ENCODE measurements around the gene RNF180. TPM values are rescaled to one million over a fixed set of nuclear protein-coding genes. Genes with fewer than 3 reads are reported as not detected.
A peak's percentile ranks its signal among the peaks of the same experiment; 100 is the strongest.
"Not testable (repeated sequence)": the region's sequence is repeated elsewhere in the genome, so short reads cannot be mapped to it uniquely, and the experiment has no call there.

Gene RNF180
- total RNA-seq, 1 experiment from 2014 or later = 6.3 TPM

- no peak for DNase-seq (ENCODE audit: low spot score)
Observed at GRCh38 chr5:64285188-64286130, 119.8 kb downstream of the RNF180 start.

GRCh38 chr5:64286381-64286780 is 120.7 kb downstream of the RNF180 start:
- DNase-seq (ENCODE audit: low spot score) = no peak

- not testable (repeated sequence) for DNase-seq (ENCODE audit: low spot score)
Observed at GRCh38 chr5:64288496-64288895, 122.9 kb downstream of the RNF180 start.

- DNase-seq (ENCODE audit: low spot score) = peak; percentile 14
Observed at GRCh38 chr5:64292611-64293215, 127.1 kb downstream of the RNF180 start.

- DNase-seq (ENCODE audit: low spot score) = no peak
Observed at GRCh38 chr5:64295101-64295500, 129.5 kb downstream of the RNF180 start.

GRCh38 chr5:64298586-64298985 is 132.9 kb downstream of the RNF180 start:
- no peak for DNase-seq (ENCODE audit: low spot score)

- no peak for DNase-seq (ENCODE audit: low spot score)
Observed at GRCh38 chr5:64299805-64300204, 134.2 kb downstream of the RNF180 start.

GRCh38 chr5:64301566-64301965 is 135.9 kb downstream of the RNF180 start:
- DNase-seq (ENCODE audit: low spot score) = no peak

GRCh38 chr5:64308135-64308534 is 142.5 kb downstream of the RNF180 start:
- no peak for DNase-seq (ENCODE audit: low spot score)

GRCh38 chr5:64312491-64312890 is 146.8 kb downstream of the RNF180 start:
- DNase-seq (ENCODE audit: low spot score) = no peak

- no peak for DNase-seq (ENCODE audit: low spot score)
Observed at GRCh38 chr5:64315778-64316177, 150.1 kb downstream of the RNF180 start.

GRCh38 chr5:64318175-64318574 is 152.5 kb downstream of the RNF180 start:
- no peak for DNase-seq (ENCODE audit: low spot score)

GRCh38 chr5:64323591-64323990 is 157.9 kb downstream of the RNF180 start:
- no peak for DNase-seq (ENCODE audit: low spot score)

GRCh38 chr5:64330728-64331231 is 165.1 kb downstream of the RNF180 start:
- no peak for DNase-seq (ENCODE audit: low spot score)

- no peak for DNase-seq (ENCODE audit: low spot score)
Observed at GRCh38 chr5:64331597-64332277, 166.1 kb downstream of the RNF180 start.

GRCh38 chr5:64333886-64334285 is 168.2 kb downstream of the RNF180 start:
- DNase-seq (ENCODE audit: low spot score) = no peak

- DNase-seq (ENCODE audit: low spot score) = no peak
Observed at GRCh38 chr5:64339769-64340168, 174.1 kb downstream of the RNF180 start.

- DNase-seq (ENCODE audit: low spot score) = no peak
Observed at GRCh38 chr5:64340293-64340692, 174.7 kb downstream of the RNF180 start.

- no peak for DNase-seq (ENCODE audit: low spot score)
Observed at GRCh38 chr5:64341340-64341739, 175.7 kb downstream of the RNF180 start.

- no peak for DNase-seq (ENCODE audit: low spot score)
Observed at GRCh38 chr5:64344501-64344900, 178.9 kb downstream of the RNF180 start.

- DNase-seq (ENCODE audit: low spot score) = no peak
Observed at GRCh38 chr5:64347309-64347708, 181.7 kb downstream of the RNF180 start.

GRCh38 chr5:64364426-64364825 is 198.8 kb downstream of the RNF180 start:
- no peak for DNase-seq (ENCODE audit: low spot score)

Data from H4 (cell line).